ENCODE data around the gene SIX5.

DNA sequence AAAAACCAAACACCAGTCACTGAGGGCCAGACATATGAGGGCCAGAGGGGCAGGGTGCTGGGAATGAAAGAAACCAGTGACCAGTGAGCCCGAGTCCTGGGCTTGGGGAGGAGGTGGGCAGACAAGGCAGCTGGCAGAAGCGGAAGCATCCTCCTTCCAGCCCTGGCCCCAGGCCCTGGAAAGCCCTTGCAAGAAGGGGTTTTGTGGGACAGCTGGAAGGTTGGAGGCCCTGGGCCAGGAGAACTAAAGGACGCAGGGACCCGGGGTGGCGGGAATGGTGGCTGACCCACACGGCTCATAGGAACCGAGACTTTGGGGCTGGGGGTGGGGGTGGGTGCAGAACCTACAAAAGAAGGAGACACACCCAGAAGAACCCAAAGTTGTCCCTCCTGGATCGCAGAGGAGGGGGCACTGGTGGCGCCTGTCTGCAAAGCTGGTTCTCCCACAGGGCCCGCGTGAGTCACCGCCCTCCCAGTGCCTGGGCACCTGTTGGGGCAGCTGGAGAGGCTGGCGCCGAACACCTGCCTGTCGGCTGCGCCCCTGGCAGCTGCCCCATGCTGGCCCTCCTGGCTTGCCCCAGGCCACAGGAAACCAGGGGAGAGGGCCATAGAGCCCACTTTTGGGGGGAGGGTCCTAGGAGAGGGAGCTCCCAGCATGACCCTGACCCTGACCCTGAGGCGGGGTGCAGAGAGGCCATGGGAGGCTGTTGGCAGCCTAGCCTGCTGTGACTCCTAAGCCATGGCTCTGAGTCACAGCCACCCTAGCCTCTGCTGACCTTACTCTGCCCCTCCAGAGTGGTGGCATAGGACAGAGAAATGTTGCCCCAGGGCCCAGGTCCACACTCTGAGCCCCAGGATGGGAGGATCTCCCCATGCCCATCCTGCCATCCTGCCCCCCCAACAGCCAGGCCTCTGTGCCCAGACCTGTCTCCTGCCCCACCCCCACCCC lies 12.4 kb upstream of the SIX5 start:
- TF ChIP-seq, protein P1, sequence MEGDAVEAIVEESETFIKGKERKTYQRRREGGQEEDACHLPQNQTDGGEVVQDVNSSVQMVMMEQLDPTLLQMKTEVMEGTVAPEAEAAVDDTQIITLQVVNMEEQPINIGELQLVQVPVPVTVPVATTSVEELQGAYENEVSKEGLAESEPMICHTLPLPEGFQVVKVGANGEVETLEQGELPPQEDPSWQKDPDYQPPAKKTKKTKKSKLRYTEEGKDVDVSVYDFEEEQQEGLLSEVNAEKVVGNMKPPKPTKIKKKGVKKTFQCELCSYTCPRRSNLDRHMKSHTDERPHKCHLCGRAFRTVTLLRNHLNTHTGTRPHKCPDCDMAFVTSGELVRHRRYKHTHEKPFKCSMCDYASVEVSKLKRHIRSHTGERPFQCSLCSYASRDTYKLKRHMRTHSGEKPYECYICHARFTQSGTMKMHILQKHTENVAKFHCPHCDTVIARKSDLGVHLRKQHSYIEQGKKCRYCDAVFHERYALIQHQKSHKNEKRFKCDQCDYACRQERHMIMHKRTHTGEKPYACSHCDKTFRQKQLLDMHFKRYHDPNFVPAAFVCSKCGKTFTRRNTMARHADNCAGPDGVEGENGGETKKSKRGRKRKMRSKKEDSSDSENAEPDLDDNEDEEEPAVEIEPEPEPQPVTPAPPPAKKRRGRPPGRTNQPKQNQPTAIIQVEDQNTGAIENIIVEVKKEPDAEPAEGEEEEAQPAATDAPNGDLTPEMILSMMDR (conservative IDR thresholded peaks at IDR 0.05) = no peak
- no peak for TF ChIP-seq EZH2 (IDR thresholded peaks at IDR 0.05; ENCODE audit: low read depth)

Measured in PC-9 (cell line).